HTR-8/SVneo (cell line): ENCODE results near the gene POU2F3.

ENCODE experiments used
- DNase-seq: peaks from one replicate; pipeline ENCODE4 v3.0.0; 2011; ENCODE audit warnings: low spot score, mixed read lengths; ENCODE audit not compliant: insufficient read length
- FAIRE-seq: peaks from 2 replicates; lab custom pipeline; 2011; peaks lifted over from hg19 to GRCh38; lab: Jason Lieb, UNC

Gene POU2F3

GRCh38 chr11:120305286-120305685 is 65.3 kb downstream of the POU2F3 start:
- DNase-seq (no peak), FAIRE-seq (no peak)

GRCh38 chr11:120306519-120307242 is 66.7 kb downstream of the POU2F3 start:
- FAIRE-seq (peak; percentile 87), DNase-seq (peak; percentile 73)

- FAIRE-seq (no peak), DNase-seq (no peak)
Measured at GRCh38 chr11:120307476-120307875, 67.5 kb downstream of the POU2F3 start.

GRCh38 chr11:120308081-120308480 is 68.1 kb downstream of the POU2F3 start:
- DNase-seq (no peak), FAIRE-seq (no peak)

- FAIRE-seq = no peak
Measured at GRCh38 chr11:120310870-120311269, 70.9 kb downstream of the POU2F3 start.

GRCh38 chr11:120314861-120315260 is 74.9 kb downstream of the POU2F3 start:
- FAIRE-seq = no peak
- no peak for DNase-seq

More at GRCh38 chr11:120310870-120311269, 70.9 kb downstream of the POU2F3 start:
- DNase-seq = no peak

- FAIRE-seq = no peak
- DNase-seq = no peak
Measured at GRCh38 chr11:120316880-120317688, 77.1 kb downstream of the POU2F3 start.

GRCh38 chr11:120317689-120318480 is 77.9 kb downstream of the POU2F3 start:
- no peak for FAIRE-seq

GRCh38 chr11:120318906-120319305 is 79.0 kb downstream of the POU2F3 start:
- DNase-seq = no peak
- FAIRE-seq = no peak

More at GRCh38 chr11:120317689-120318480, 77.9 kb downstream of the POU2F3 start:
- DNase-seq = no peak

- peak; percentile 26 for FAIRE-seq
- peak; percentile 67 for DNase-seq
Measured at GRCh38 chr11:120324932-120325810, 85.2 kb downstream of the POU2F3 start, which contains the start of gene TLCD5. TLCD5 (plus strand) TSS chr11:120325299; CDS start chr11:120327442, 2,143 bp downstream.

- FAIRE-seq = no peak
- DNase-seq = no peak
Measured at GRCh38 chr11:120326228-120326627, 86.3 kb downstream of the POU2F3 start.

- no peak for DNase-seq
Measured at GRCh38 chr11:120326845-120327281, 86.9 kb downstream of the POU2F3 start.

GRCh38 chr11:120327311-120327710 is 87.4 kb downstream of the POU2F3 start:
- no peak for DNase-seq
- no peak for FAIRE-seq

More at GRCh38 chr11:120326845-120327281, 86.9 kb downstream of the POU2F3 start:
- FAIRE-seq = no peak

- DNase-seq (no peak), FAIRE-seq (no peak)
Measured at GRCh38 chr11:120329556-120329955, 89.6 kb downstream of the POU2F3 start.

GRCh38 chr11:120330045-120330444 is 90.1 kb downstream of the POU2F3 start:
- DNase-seq (no peak), FAIRE-seq (no peak)

- peak; percentile 77 for DNase-seq
- FAIRE-seq = no peak
Measured at GRCh38 chr11:120331301-120331996, 91.5 kb downstream of the POU2F3 start.

GRCh38 chr11:120332822-120333716 is 93.1 kb downstream of the POU2F3 start:
- FAIRE-seq (no peak), DNase-seq (no peak)

- FAIRE-seq = no peak
- no peak for DNase-seq
Measured at GRCh38 chr11:120333801-120334200, 93.9 kb downstream of the POU2F3 start.
